GM23338 (cell line): ENCODE measurements around the gene TAF4.

Source experiments
- CREB1 ChIP-seq: fragments of 250-450 bp; sonication (Bioruptor Pico); IDR thresholded peaks from 2 replicates; pipeline ENCODE4 v1.5.0; 2020; ENCODE audit warnings: low read depth, mild to moderate bottlenecking, moderate library complexity
- EZH2 ChIP-seq: fragments of 200-600 bp; sonication (generic); IDR thresholded peaks from one replicate; pipeline ENCODE4 v1.8.0; 2017; ENCODE audit warnings: antibody characterized with exemption, mild to moderate bottlenecking, low read depth; ENCODE audit not compliant: unreplicated experiment
- POLR2AphosphoS5 ChIP-seq: IDR thresholded peaks from 2 replicates; pipeline ENCODE4 v1.6.1; 2016; ENCODE audit warnings: antibody characterized with exemption, low read depth
- REST ChIP-seq: IDR thresholded peaks from one replicate; pipeline ENCODE4 v1.6.1; 2018; ENCODE audit warnings: antibody characterized with exemption; ENCODE audit not compliant: unreplicated experiment
- TF ChIP-seq, protein P1 (sequence below), 2 experiments: fragments of 200-600 bp in 1 of 2; sonication (generic) in 1 of 2; conservative IDR thresholded peaks; 2 replicates each; pipeline versions ENCODE4 v1.5.1 to v1.6.1; 2016 to 2017; ENCODE audit warnings: antibody characterized with exemption in 2 of 2, low read depth in 2 of 2, mild to moderate bottlenecking in 2 of 2, moderate library complexity in 1 of 2

GRCh38 chr20:62052842-62053464 lies 12.7 kb downstream of the TAF4 start:
- TF ChIP-seq REST (no peak), EZH2 (no peak), POLR2AphosphoS5 (no peak), CREB1 (CRISPR knock-in tag) (no peak)
- TF ChIP-seq, protein P1, sequence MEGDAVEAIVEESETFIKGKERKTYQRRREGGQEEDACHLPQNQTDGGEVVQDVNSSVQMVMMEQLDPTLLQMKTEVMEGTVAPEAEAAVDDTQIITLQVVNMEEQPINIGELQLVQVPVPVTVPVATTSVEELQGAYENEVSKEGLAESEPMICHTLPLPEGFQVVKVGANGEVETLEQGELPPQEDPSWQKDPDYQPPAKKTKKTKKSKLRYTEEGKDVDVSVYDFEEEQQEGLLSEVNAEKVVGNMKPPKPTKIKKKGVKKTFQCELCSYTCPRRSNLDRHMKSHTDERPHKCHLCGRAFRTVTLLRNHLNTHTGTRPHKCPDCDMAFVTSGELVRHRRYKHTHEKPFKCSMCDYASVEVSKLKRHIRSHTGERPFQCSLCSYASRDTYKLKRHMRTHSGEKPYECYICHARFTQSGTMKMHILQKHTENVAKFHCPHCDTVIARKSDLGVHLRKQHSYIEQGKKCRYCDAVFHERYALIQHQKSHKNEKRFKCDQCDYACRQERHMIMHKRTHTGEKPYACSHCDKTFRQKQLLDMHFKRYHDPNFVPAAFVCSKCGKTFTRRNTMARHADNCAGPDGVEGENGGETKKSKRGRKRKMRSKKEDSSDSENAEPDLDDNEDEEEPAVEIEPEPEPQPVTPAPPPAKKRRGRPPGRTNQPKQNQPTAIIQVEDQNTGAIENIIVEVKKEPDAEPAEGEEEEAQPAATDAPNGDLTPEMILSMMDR (conservative IDR thresholded peaks at IDR 0.05; ENCODE audit: low read depth in 2 of 2): no peak
